ENCODE data around the gene ZNF195. TPM values are rescaled to one million over a fixed set of nuclear protein-coding genes. Genes with fewer than 3 reads are reported as not detected.

The ZNF195 gene
- total RNA-seq, 2 experiments from 2014 or later = 16.6 to 18.4 TPM

DNA sequence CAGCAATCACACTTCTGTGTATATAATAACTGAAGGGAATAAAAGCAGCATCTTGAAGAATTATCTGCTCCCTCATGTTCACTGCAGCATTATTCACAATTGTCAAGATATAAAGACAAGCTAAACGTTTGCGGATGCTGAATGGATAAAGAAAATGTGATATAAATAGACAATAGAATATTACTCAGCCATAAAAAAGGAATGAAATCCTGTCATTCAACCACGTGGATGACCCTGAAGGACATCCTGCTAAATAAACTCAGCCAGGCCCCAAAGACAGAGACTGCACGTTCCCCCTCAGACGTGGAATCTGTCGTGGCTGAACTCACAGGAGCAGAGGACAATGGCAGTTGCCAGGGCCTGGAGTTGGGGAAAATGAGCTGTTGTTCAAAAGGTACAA, 9.6 kb downstream of the ZNF195 start:
- CTCF ChIA-PET = no interaction called here
- H3K9me3 Mint-ChIP-seq = peaks cover 16% of the 10 kb centered on the region

DNA sequence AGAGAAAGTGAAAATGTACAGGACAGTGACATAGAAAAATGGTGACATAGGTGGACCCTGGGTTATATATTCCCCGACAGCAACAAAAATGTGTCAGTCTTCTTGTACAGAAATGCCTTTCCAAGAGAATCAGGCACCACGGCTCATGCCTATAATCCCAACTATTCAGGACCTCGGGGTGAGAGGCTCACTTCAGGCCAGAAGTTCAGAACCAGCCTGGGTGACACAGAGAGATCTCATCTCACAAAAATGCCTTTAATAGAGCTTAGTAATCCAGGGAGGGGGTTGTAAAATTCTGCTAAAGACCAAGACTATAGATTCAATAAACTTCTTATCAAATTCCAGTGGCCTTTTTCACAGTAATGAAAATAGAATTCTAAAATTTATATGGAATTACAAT, 10.7 kb downstream of the ZNF195 start:
- peaks cover 89% of the 10 kb centered on the region for H3K36me3 ChIP-seq (ENCODE audit: insufficient read depth, low read length)
- no peak overlapping the region for H3K4me3 ChIP-seq (ENCODE audit: low read length)
- DNase-seq = no peak
- Mint-ChIP-seq H3K27me3 (no peaks in the 10 kb centered on the region), H3K4me1 (ENCODE audit: low read depth) (peaks cover 2% of the 10 kb centered on the region), H3K4me3 (no peak overlapping the region), H3K9me3 (peaks cover 18% of the 10 kb centered on the region), H3K36me3 (ENCODE audit: low read depth) (no peaks in the 10 kb centered on the region), H3K27ac (no peak overlapping the region)
- TF ChIP-seq, protein P1, sequence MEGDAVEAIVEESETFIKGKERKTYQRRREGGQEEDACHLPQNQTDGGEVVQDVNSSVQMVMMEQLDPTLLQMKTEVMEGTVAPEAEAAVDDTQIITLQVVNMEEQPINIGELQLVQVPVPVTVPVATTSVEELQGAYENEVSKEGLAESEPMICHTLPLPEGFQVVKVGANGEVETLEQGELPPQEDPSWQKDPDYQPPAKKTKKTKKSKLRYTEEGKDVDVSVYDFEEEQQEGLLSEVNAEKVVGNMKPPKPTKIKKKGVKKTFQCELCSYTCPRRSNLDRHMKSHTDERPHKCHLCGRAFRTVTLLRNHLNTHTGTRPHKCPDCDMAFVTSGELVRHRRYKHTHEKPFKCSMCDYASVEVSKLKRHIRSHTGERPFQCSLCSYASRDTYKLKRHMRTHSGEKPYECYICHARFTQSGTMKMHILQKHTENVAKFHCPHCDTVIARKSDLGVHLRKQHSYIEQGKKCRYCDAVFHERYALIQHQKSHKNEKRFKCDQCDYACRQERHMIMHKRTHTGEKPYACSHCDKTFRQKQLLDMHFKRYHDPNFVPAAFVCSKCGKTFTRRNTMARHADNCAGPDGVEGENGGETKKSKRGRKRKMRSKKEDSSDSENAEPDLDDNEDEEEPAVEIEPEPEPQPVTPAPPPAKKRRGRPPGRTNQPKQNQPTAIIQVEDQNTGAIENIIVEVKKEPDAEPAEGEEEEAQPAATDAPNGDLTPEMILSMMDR (IDR thresholded peaks at IDR 0.05) = no peak
- no peaks in the 10 kb centered on the region for H3K27me3 ChIP-seq (ENCODE audit: control insufficient read depth in 1 of 2, insufficient read depth in 2 of 2, low read length in 2 of 2)
- no peak for ATAC-seq (ENCODE audit: poor library complexity)
- no peaks in the 10 kb centered on the region for H3K4me1 ChIP-seq (ENCODE audit: insufficient read depth, low read length)
- intact Hi-C loops (cut with DNase I, micrococcal nuclease) = no loop called here
- ChIA-PET POLR2A (no interaction called here), CTCF (interaction anchor here (0.6 kb wide), 1 partner anchor 387 kb away, joined by 4 read pairs; no protein-coding TSS in a partner anchor)
- H3K27ac ChIP-seq (ENCODE audit: low read depth in 1 of 2, low read length in 2 of 2) = no peak overlapping the region
- H3K9me3 ChIP-seq (ENCODE audit: control insufficient read depth in 1 of 2, insufficient read depth in 1 of 2, low read length in 2 of 2) = peaks cover 28 to 48% of the 10 kb centered on the region in 2 experiments

More for the DNA sequence above, 9.6 kb downstream of the ZNF195 start:
- H3K4me1 ChIP-seq (ENCODE audit: insufficient read depth, low read length) = peaks cover 2% of the 10 kb centered on the region
- POLR2A ChIA-PET = interaction anchor here (1.3 kb wide), 1 partner anchor 10 kb away, joined by 6 read pairs; the partner anchor contains the start of gene ZNF195
- Mint-ChIP-seq H3K4me1 (ENCODE audit: low read depth) (peaks cover 8% of the 10 kb centered on the region), H3K4me3 (no peak overlapping the region), H3K27me3 (no peaks in the 10 kb centered on the region), H3K36me3 (ENCODE audit: low read depth) (no peaks in the 10 kb centered on the region), H3K27ac (no peak overlapping the region)
- ATAC-seq (ENCODE audit: poor library complexity) = no peak
- peaks cover 24 to 36% of the 10 kb centered on the region in 2 experiments for H3K9me3 ChIP-seq (ENCODE audit: control insufficient read depth in 1 of 2, insufficient read depth in 1 of 2, low read length in 2 of 2)
- H3K27me3 ChIP-seq (ENCODE audit: control insufficient read depth in 1 of 2, insufficient read depth in 2 of 2, low read length in 2 of 2) = no peaks in the 10 kb centered on the region
- TF ChIP-seq, protein P1 (IDR thresholded peaks at IDR 0.05) = no peak
- H3K4me3 ChIP-seq (ENCODE audit: low read length) = no peak overlapping the region
- intact Hi-C loops (cut with DNase I, micrococcal nuclease) = no loop called here
- no peak for DNase-seq
- H3K36me3 ChIP-seq (ENCODE audit: insufficient read depth, low read length) = peaks cover 88% of the 10 kb centered on the region
- no peak overlapping the region for H3K27ac ChIP-seq (ENCODE audit: low read depth in 1 of 2, low read length in 2 of 2)

DNA sequence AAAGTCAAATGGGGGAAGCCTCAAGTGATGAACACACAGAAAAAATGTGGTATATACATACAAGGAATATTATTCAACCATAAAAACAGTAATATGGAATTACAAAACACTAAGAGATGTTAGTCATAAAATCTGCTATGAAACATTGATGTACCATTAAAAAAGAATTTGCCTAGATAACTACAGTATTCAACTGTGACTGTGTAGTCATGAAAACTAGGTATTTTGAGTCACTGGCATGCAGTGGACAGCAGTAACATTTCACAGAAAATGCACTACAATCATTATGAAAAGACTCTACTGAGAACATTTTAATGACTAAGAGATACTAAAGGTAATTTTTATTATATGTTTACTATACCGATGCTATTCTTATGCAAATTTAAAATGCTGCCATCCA, 11.7 kb downstream of the ZNF195 start:
- intact Hi-C loops (cut with DNase I, micrococcal nuclease) = no loop called here
- no peak for ATAC-seq (ENCODE audit: poor library complexity)
- Histone ChIP-seq H3K9me3 (ENCODE audit: control insufficient read depth in 1 of 2, insufficient read depth in 1 of 2, low read length in 2 of 2) (peaks cover 23 to 58% of the 10 kb centered on the region in 2 experiments), H3K4me1 (ENCODE audit: insufficient read depth, low read length) (no peaks in the 10 kb centered on the region), H3K4me3 (ENCODE audit: low read length) (no peak overlapping the region), H3K36me3 (ENCODE audit: insufficient read depth, low read length) (peaks cover 96% of the 10 kb centered on the region), H3K27me3 (ENCODE audit: control insufficient read depth in 1 of 2, insufficient read depth in 2 of 2, low read length in 2 of 2) (no peaks in the 10 kb centered on the region), H3K27ac (ENCODE audit: low read depth in 1 of 2, low read length in 2 of 2) (no peak overlapping the region)
- no peaks in the 10 kb centered on the region for H3K27me3 Mint-ChIP-seq
- H3K27ac Mint-ChIP-seq = no peak overlapping the region
- H3K36me3 Mint-ChIP-seq (ENCODE audit: low read depth) = no peaks in the 10 kb centered on the region
- H3K4me3 Mint-ChIP-seq = no peak overlapping the region
- no peaks in the 10 kb centered on the region for H3K4me1 Mint-ChIP-seq (ENCODE audit: low read depth)
- TF ChIP-seq, protein P1 (IDR thresholded peaks at IDR 0.05) = no peak
- POLR2A ChIA-PET = no interaction called here
- CTCF ChIA-PET = no interaction called here
- no peak for DNase-seq
- H3K9me3 Mint-ChIP-seq = peaks cover 20% of the 10 kb centered on the region
